ENCODE data around the gene RUBCNL.
"Not testable (repeated sequence)": the region's sequence is repeated elsewhere in the genome, so short reads cannot be mapped to it uniquely, and the experiment has no call there.

Gene RUBCNL

GRCh38 chr13:46377554-46377953, 9.5 kb downstream of the RUBCNL start:
- H2AFZ ChIP-seq (ENCODE audit: low read length) = no peak overlapping the region
- no peak overlapping the region for H3K4me2 ChIP-seq (ENCODE audit: low read depth, low read length, poor library complexity, severe bottlenecking)
- H3K36me3 ChIP-seq (ENCODE audit: insufficient read depth, low read length) = no peaks in the 10 kb centered on the region

GRCh38 chr13:46374710-46375109, 12.3 kb downstream of the RUBCNL start:
- Histone ChIP-seq H3K79me2 (ENCODE audit: insufficient read depth, low read length) (peaks cover 26% of the 10 kb centered on the region), H3K9me3 (ENCODE audit: insufficient read depth, low read depth, low read length) (no peaks in the 10 kb centered on the region), H3K27me3 (ENCODE audit: insufficient read depth, low read length, poor library complexity, severe bottlenecking) (no peaks in the 10 kb centered on the region), H3F3A (ENCODE audit: low read depth) (no peaks in the 10 kb centered on the region), H4K20me1 (ENCODE audit: insufficient read depth, low read length, poor library complexity, severe bottlenecking) (no peaks in the 10 kb centered on the region), H3K4me3 (ENCODE audit: low read length, poor library complexity, severe bottlenecking) (no peak overlapping the region), H3K9ac (ENCODE audit: low read depth, low read length, poor library complexity, severe bottlenecking) (no peak overlapping the region), H3K4me1 (ENCODE audit: insufficient read depth, low read length, poor library complexity, severe bottlenecking) (peaks cover 39% of the 10 kb centered on the region), H3K9me2 (replicated peaks; ENCODE audit: low read depth, low read length) (no peaks in the 10 kb centered on the region), H3K4me2 (ENCODE audit: low read depth, low read length, poor library complexity, severe bottlenecking) (peak overlapping the region; percentile 22), H3K36me3 (ENCODE audit: insufficient read depth, low read length) (no peaks in the 10 kb centered on the region), H2AFZ (ENCODE audit: low read length) (no peak overlapping the region)
- TF ChIP-seq EZH2phosphoT487 (IDR thresholded peaks at IDR 0.05; ENCODE audit: borderline replicate concordance) = no peak
- no peak for TF ChIP-seq CTCF (conservative IDR thresholded peaks at IDR 0.05; ENCODE audit: low read length)

More at GRCh38 chr13:46377554-46377953, 9.5 kb downstream of the RUBCNL start:
- peaks cover 40% of the 10 kb centered on the region for H3K4me1 ChIP-seq (ENCODE audit: insufficient read depth, low read length, poor library complexity, severe bottlenecking)
- no peaks in the 10 kb centered on the region for H3F3A ChIP-seq (ENCODE audit: low read depth)
- H4K20me1 ChIP-seq (ENCODE audit: insufficient read depth, low read length, poor library complexity, severe bottlenecking) = no peaks in the 10 kb centered on the region
- H3K9me3 ChIP-seq (ENCODE audit: insufficient read depth, low read depth, low read length) = no peaks in the 10 kb centered on the region
- no peaks in the 10 kb centered on the region for H3K27me3 ChIP-seq (ENCODE audit: insufficient read depth, low read length, poor library complexity, severe bottlenecking)
- H3K4me3 ChIP-seq (ENCODE audit: low read length, poor library complexity, severe bottlenecking) = no peak overlapping the region
- H3K9ac ChIP-seq (ENCODE audit: low read depth, low read length, poor library complexity, severe bottlenecking) = no peak overlapping the region
- peaks cover 47% of the 10 kb centered on the region for H3K79me2 ChIP-seq (ENCODE audit: insufficient read depth, low read length)
- TF ChIP-seq CTCF (conservative IDR thresholded peaks at IDR 0.05; ENCODE audit: low read length) (no peak), EZH2phosphoT487 (IDR thresholded peaks at IDR 0.05; ENCODE audit: borderline replicate concordance) (no peak)
- no peaks in the 10 kb centered on the region for H3K9me2 ChIP-seq (replicated peaks; ENCODE audit: low read depth, low read length)

GRCh38 chr13:46373623-46374022, 13.4 kb downstream of the RUBCNL start:
- TF ChIP-seq EZH2phosphoT487 (IDR thresholded peaks at IDR 0.05; ENCODE audit: borderline replicate concordance) = no peak
- no peak for TF ChIP-seq CTCF (conservative IDR thresholded peaks at IDR 0.05; ENCODE audit: low read length)
- Histone ChIP-seq H3K79me2 (ENCODE audit: insufficient read depth, low read length) (peaks cover 19% of the 10 kb centered on the region), H3F3A (ENCODE audit: low read depth) (no peaks in the 10 kb centered on the region), H3K27me3 (ENCODE audit: insufficient read depth, low read length, poor library complexity, severe bottlenecking) (no peaks in the 10 kb centered on the region), H3K9me2 (replicated peaks; ENCODE audit: low read depth, low read length) (no peaks in the 10 kb centered on the region), H3K4me1 (ENCODE audit: insufficient read depth, low read length, poor library complexity, severe bottlenecking) (peaks cover 38% of the 10 kb centered on the region), H4K20me1 (ENCODE audit: insufficient read depth, low read length, poor library complexity, severe bottlenecking) (peaks cover 2% of the 10 kb centered on the region), H3K9me3 (ENCODE audit: insufficient read depth, low read depth, low read length) (no peaks in the 10 kb centered on the region), H2AFZ (ENCODE audit: low read length) (no peak overlapping the region), H3K4me2 (ENCODE audit: low read depth, low read length, poor library complexity, severe bottlenecking) (no peak overlapping the region), H3K4me3 (ENCODE audit: low read length, poor library complexity, severe bottlenecking) (no peak overlapping the region), H3K9ac (ENCODE audit: low read depth, low read length, poor library complexity, severe bottlenecking) (no peak overlapping the region), H3K36me3 (ENCODE audit: insufficient read depth, low read length) (no peaks in the 10 kb centered on the region)

- H2AFZ ChIP-seq (ENCODE audit: low read length); H4K20me1 ChIP-seq (ENCODE audit: insufficient read depth, low read length, poor library complexity, severe bottlenecking); H3K9me2 ChIP-seq (replicated peaks; ENCODE audit: low read depth, low read length); H3K4me2 ChIP-seq (ENCODE audit: low read depth, low read length, poor library complexity, severe bottlenecking); H3F3A ChIP-seq (ENCODE audit: low read depth); H3K9me3 ChIP-seq (ENCODE audit: insufficient read depth, low read depth, low read length); H3K36me3 ChIP-seq (ENCODE audit: insufficient read depth, low read length); H3K4me3 ChIP-seq (ENCODE audit: low read length, poor library complexity, severe bottlenecking); H3K9ac ChIP-seq (ENCODE audit: low read depth, low read length, poor library complexity, severe bottlenecking); H3K27me3 ChIP-seq (ENCODE audit: insufficient read depth, low read length, poor library complexity, severe bottlenecking): not testable (repeated sequence)
- peaks cover 12% of the 10 kb centered on the region for H3K79me2 ChIP-seq (ENCODE audit: insufficient read depth, low read length)
- peaks cover 33% of the 10 kb centered on the region for H3K4me1 ChIP-seq (ENCODE audit: insufficient read depth, low read length, poor library complexity, severe bottlenecking)
These were observed 14.1 kb downstream of the RUBCNL start for GRCh38 chr13:46372938-46373337.

Measured in Loucy (cell line).